Sigmoid colon (tissue), 4 donors: ENCODE measurements around the gene RHOH.

Experiments
- CTCF ChIP-seq, 4 experiments: fragments of 450-650 bp in 3 of 4; fragments of 200-600 bp in 1 of 4; IDR thresholded peaks; one replicate each; pipeline ENCODE4 v1.5.1; 2016 to 2019; ENCODE audit warnings: antibody characterized with exemption in 4 of 4, mild to moderate bottlenecking in 3 of 4, moderate library complexity in 2 of 4
- EP300 ChIP-seq, 4 donors: sonication (generic); formaldehyde crosslinking; IDR thresholded peaks; one replicate each; pipeline ENCODE4 v1.6.1; 2017; ENCODE audit warnings: antibody characterized with exemption in 4 of 4
- POLR2A ChIP-seq, 2 donors: fragments of 450-650 bp; IDR thresholded peaks; one replicate each; pipeline ENCODE4 v1.6.1; 2016; ENCODE audit warnings: antibody characterized with exemption in 2 of 2, mild to moderate bottlenecking in 2 of 2, moderate library complexity in 2 of 2
- POLR2AphosphoS5 ChIP-seq, 4 donors: sonication (generic); formaldehyde crosslinking; IDR thresholded peaks; one replicate each; pipeline ENCODE4 v1.6.1; 2017; ENCODE audit warnings: antibody characterized with exemption in 4 of 4

DNA sequence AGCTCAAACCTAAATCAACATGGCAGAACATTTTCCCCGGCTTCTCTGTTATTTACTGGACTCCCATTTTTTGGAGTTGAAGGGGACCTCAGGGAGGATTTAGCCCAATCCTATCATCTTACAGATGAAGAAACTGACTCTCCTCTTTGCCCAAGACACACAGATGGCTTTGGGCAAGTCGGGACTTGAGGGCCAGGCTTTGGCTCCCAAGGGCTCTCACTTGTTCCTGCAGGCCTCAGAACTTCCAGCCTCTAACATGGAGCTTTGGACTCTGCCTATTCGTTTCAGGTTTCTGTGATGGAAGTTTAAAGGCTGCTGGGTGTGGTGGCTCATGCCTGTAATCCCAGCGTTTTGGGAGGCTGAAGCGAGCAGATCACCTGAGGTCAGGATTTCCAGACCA, 59.5 kb downstream of the RHOH start:
- no peak for TF ChIP-seq POLR2A (IDR thresholded peaks at IDR 0.05)
- TF ChIP-seq POLR2AphosphoS5 (IDR thresholded peaks at IDR 0.05): no peak
- no peak for TF ChIP-seq CTCF (IDR thresholded peaks at IDR 0.05)
- TF ChIP-seq EP300 (IDR thresholded peaks at IDR 0.05): no peak
